A549 (cell line): ENCODE measurements around the gene CLHC1. TPM values are rescaled to one million over a fixed set of nuclear protein-coding genes. Genes with fewer than 3 reads are reported as not detected.
A peak's percentile ranks its signal among the peaks of the same experiment; 100 is the strongest.

Experiments used
- ATAC-seq, 2 experiments: fragments of 200-7000 bp in 1 of 2; fragments of >200 bp in 1 of 2; cut with Nextera tagmentation in 1 of 2; cut with Tn5 transposase in 1 of 2; 3 replicates each; pipeline versions ENCODE4 v1.8.0 to v1.9.1; 2018 to 2020; ENCODE audit warnings: mild to moderate bottlenecking in 1 of 2, moderate library complexity in 1 of 2
- CTCF ChIA-PET: fragments of 300-600 bp; sonication (Branson Sonifier 250); formaldehyde crosslinking; extraction: SDS; loops from one replicate; lab custom pipeline; 2021; ENCODE audit warnings: antibody characterized with exemption, inconsistent platforms; lab: Yijun Ruan, JAX
- POLR2A ChIA-PET: fragments of 350-600 bp; formaldehyde crosslinking; extraction: SDS; loops from one replicate; lab custom pipeline; 2021; ENCODE audit warnings: antibody characterized with exemption, inconsistent platforms; lab: Yijun Ruan, JAX
- DNase-seq, 2 experiments: peaks; one replicate each; pipeline versions ENCODE4 v3.0.0 to v3.0.0-alpha.2; 2011 to 2016; ENCODE audit warnings: low read depth in 1 of 2, low spot score in 1 of 2
- FAIRE-seq: peaks from 2 replicates; lab custom pipeline; 2011; peaks lifted over from hg19 to GRCh38; lab: Jason Lieb, UNC
- H3K27ac ChIP-seq, 2 experiments: fragments of >200 bp; sonication (Bioruptor Twin); formaldehyde crosslinking; 3 replicates each; pipeline ENCODE4 v1.5.1; 2016 to 2017
- H3K4me1 ChIP-seq: fragments of >200 bp; sonication (Bioruptor Twin); formaldehyde crosslinking; 3 replicates; pipeline ENCODE4 v1.6.1; 2016
- H3K4me2 ChIP-seq: fragments of >200 bp; sonication (Bioruptor Twin); formaldehyde crosslinking; 3 replicates; pipeline ENCODE4 v1.6.1; 2016
- H3K4me3 ChIP-seq: fragments of >200 bp; sonication (Bioruptor Twin); formaldehyde crosslinking; 3 replicates; pipeline ENCODE4 v1.5.1; 2016
- H3K9me3 ChIP-seq: fragments of >200 bp; sonication (Bioruptor Twin); formaldehyde crosslinking; 3 replicates; pipeline ENCODE4 v1.6.1; 2016
- CBX2 ChIP-seq: fragments of 200-600 bp; sonication (generic); IDR thresholded peaks from 2 replicates; pipeline ENCODE4 v1.6.1; 2016; ENCODE audit warnings: low read depth, mild to moderate bottlenecking, borderline replicate concordance
- CBX8 ChIP-seq: fragments of 200-600 bp; sonication (generic); IDR thresholded peaks from 2 replicates; pipeline ENCODE4 v1.6.1; 2016
- EHF ChIP-seq: fragments of 250-450 bp; sonication (Bioruptor Pico); IDR thresholded peaks from 2 replicates; pipeline ENCODE4 v1.5.0; 2020; ENCODE audit warnings: mild to moderate bottlenecking
- EHMT2 ChIP-seq: fragments of 200-600 bp; sonication (generic); IDR thresholded peaks from 2 replicates; pipeline ENCODE4 v1.6.1; 2016; ENCODE audit warnings: antibody characterized with exemption, low read depth, mild to moderate bottlenecking, moderate library complexity
- EP300 ChIP-seq, 2 experiments: fragments of >200 bp; sonication (Bioruptor Twin); formaldehyde crosslinking; IDR thresholded peaks; 2 replicates in 1 of 2; 3 replicates in 1 of 2; pipeline ENCODE4 v1.6.1; 2016 to 2017
- ESRRA ChIP-seq: fragments of 150-350 bp; IDR thresholded peaks from 2 replicates; pipeline ENCODE4 v1.6.1; 2014; ENCODE audit warnings: mild to moderate bottlenecking, low read length, borderline replicate concordance
- FOSB ChIP-seq: fragments of 250-450 bp; sonication (Bioruptor Pico); IDR thresholded peaks from 2 replicates; pipeline ENCODE4 v1.5.0; 2020; ENCODE audit warnings: mild to moderate bottlenecking, moderate library complexity
- FOSL2 ChIP-seq, 2 experiments: fragments of 450-650 bp in 1 of 2; fragments of >200 bp in 1 of 2; sonication (Bioruptor Twin) in 1 of 2; formaldehyde crosslinking; IDR thresholded peaks; 2 replicates each; pipeline versions ENCODE4 v1.5.0 to v1.6.1; 2016 to 2020; ENCODE audit warnings: mild to moderate bottlenecking in 1 of 2, moderate library complexity in 1 of 2
- HEYL ChIP-seq: fragments of 250-450 bp; sonication (Bioruptor Pico); IDR thresholded peaks from 2 replicates; pipeline ENCODE4 v1.8.0; 2021; ENCODE audit warnings: mild to moderate bottlenecking, moderate library complexity
- HOXA7 ChIP-seq: fragments of 250-450 bp; sonication (Bioruptor Pico); IDR thresholded peaks from 2 replicates; pipeline ENCODE4 v1.5.0; 2020; ENCODE audit warnings: mild to moderate bottlenecking, moderate library complexity
- JUNB ChIP-seq: fragments of >200 bp; sonication (Bioruptor Twin); formaldehyde crosslinking; IDR thresholded peaks from 2 replicates; pipeline ENCODE4 v1.6.1; 2016
- KDM1A ChIP-seq: fragments of 200-600 bp; sonication (generic); IDR thresholded peaks from 2 replicates; pipeline ENCODE4 v1.6.1; 2016; ENCODE audit warnings: low read depth, mild to moderate bottlenecking
- MAFK ChIP-seq: fragments of 450-650 bp; IDR thresholded peaks from 2 replicates; pipeline ENCODE4 v1.6.1; 2014; ENCODE audit not compliant: partially characterized antibody
- POLR2A ChIP-seq: IDR thresholded peaks from 2 replicates; pipeline ENCODE4 v1.6.1; 2012; ENCODE audit warnings: mild to moderate bottlenecking, low read length
- RAD21 ChIP-seq, 2 experiments: fragments of >200 bp in 1 of 2; sonication (Bioruptor Twin) in 1 of 2; formaldehyde crosslinking in 1 of 2; IDR thresholded peaks in 1 of 2; conservative IDR thresholded peaks in 1 of 2; 2 replicates in 1 of 2; 3 replicates in 1 of 2; pipeline ENCODE4 v1.6.1; 2012 to 2018; ENCODE audit warnings: inconsistent platforms in 1 of 2
- RARB ChIP-seq: fragments of 250-450 bp; sonication (Bioruptor Pico); IDR thresholded peaks from 2 replicates; pipeline ENCODE4 v1.8.0; 2021; ENCODE audit warnings: mild to moderate bottlenecking, moderate library complexity
- RCOR1 ChIP-seq: fragments of 150-350 bp; IDR thresholded peaks from 2 replicates; pipeline ENCODE4 v1.6.1; 2014; ENCODE audit warnings: antibody characterized with exemption, low read length, low read depth
- SMC3 ChIP-seq: fragments of >200 bp; sonication (Bioruptor Twin); formaldehyde crosslinking; IDR thresholded peaks from 3 replicates; pipeline ENCODE4 v1.6.1; 2018; ENCODE audit warnings: inconsistent platforms
- WGBS: methylation state at CpG from one replicate; pipeline ENCODE4 v1.1.6; 2017; ENCODE audit errors: missing lambda C conversion rate; 5-methylcytosine and 5-hydroxymethylcytosine counted together
- polyA plus RNA-seq, 4 experiments: library from polyadenylated mRNA; depleted of rRNA in 3 of 4; stranded (reverse); fragments of >200 nt; fragmentation: RNase III in 1 of 4; extraction: RNeasy Plus Mini Kit Qiagen cat#74134 plus additional on column Dnase treatment in 1 of 4; gene quantifications; 2 replicates in 3 of 4; 3 replicates in 1 of 4; pipeline ENCODE4 v1.2.3, GENCODE V29; 2011 to 2017
- TF ChIP-seq, protein P1 (sequence below): fragments of 200-600 bp; sonication (generic); IDR thresholded peaks from 2 replicates; pipeline ENCODE4 v1.6.1; 2016; ENCODE audit warnings: antibody characterized with exemption, mild to moderate bottlenecking, moderate library complexity
- TF ChIP-seq, protein P2 (sequence below): fragments of >200 bp; sonication (Bioruptor Twin); formaldehyde crosslinking; IDR thresholded peaks from 3 replicates; pipeline ENCODE4 v1.6.1; 2016
- TF ChIP-seq, protein P3 (sequence below): IDR thresholded peaks from 2 replicates; pipeline ENCODE4 v1.6.1; 2012
- TF ChIP-seq, protein P4 (sequence below): IDR thresholded peaks from 2 replicates; pipeline ENCODE4 v1.6.1; 2012; ENCODE audit warnings: low read depth, borderline replicate concordance
- TF ChIP-seq, protein P5 (sequence below): fragments of >200 bp; sonication (Bioruptor Twin); formaldehyde crosslinking; IDR thresholded peaks from 3 replicates; pipeline ENCODE4 v1.5.1; 2016

The CLHC1 gene
- polyA plus RNA-seq, 2 of the 4 experiments (the other 2 are of a cell fraction) = 3.2 to 8.5 TPM

DNA sequence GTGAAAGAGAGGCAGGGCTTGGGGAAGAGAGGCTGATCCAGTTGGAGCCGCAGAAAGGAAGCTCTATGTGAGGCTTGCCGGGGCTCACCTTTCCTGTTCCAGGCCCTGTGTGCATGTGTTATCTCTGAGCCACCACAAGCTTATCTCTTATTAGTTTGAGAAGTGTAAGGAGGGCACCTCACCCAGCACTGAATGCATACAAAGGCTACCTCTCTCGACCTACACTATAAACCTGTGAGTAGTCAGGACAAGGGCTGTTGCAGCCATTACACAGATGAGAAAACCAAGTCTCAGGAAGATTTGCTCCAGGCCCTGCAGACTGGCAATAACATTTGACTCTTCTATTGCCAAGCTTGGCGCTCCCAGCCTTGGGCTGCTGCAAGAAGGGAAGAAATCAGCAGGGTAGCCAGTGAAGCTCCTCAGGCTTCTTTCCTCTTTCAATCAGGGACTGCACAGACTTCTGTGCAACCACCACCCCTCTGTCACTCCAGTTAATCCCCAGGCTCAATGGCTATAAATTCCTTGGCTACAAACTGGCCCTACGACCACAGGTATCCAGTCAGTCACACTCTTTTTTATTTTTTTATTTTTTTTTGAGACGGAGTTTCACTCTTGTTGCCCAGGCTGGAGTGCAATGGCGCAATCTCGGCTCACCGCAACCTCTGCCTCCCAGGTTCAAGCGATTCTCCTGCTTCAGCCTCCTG, 73.8 kb downstream of the CLHC1 start:
- DNase-seq (no peak), FAIRE-seq (no peak), ATAC-seq (no peak)
- WGBS = 89% methylated on average over 10 of the region's 10 CpGs
- TF ChIP-seq SMC3 (no peak), FOSL2 (IDR thresholded peaks at IDR 0.05) (no peak), FOSL2 (CRISPR knock-in tag; IDR thresholded peaks at IDR 0.05) (no peak), EP300 (IDR thresholded peaks at IDR 0.05) (no peak), HEYL (no peak), RARB (CRISPR knock-in tag) (no peak), EHMT2 (no peak)
- TF ChIP-seq, protein P1, sequence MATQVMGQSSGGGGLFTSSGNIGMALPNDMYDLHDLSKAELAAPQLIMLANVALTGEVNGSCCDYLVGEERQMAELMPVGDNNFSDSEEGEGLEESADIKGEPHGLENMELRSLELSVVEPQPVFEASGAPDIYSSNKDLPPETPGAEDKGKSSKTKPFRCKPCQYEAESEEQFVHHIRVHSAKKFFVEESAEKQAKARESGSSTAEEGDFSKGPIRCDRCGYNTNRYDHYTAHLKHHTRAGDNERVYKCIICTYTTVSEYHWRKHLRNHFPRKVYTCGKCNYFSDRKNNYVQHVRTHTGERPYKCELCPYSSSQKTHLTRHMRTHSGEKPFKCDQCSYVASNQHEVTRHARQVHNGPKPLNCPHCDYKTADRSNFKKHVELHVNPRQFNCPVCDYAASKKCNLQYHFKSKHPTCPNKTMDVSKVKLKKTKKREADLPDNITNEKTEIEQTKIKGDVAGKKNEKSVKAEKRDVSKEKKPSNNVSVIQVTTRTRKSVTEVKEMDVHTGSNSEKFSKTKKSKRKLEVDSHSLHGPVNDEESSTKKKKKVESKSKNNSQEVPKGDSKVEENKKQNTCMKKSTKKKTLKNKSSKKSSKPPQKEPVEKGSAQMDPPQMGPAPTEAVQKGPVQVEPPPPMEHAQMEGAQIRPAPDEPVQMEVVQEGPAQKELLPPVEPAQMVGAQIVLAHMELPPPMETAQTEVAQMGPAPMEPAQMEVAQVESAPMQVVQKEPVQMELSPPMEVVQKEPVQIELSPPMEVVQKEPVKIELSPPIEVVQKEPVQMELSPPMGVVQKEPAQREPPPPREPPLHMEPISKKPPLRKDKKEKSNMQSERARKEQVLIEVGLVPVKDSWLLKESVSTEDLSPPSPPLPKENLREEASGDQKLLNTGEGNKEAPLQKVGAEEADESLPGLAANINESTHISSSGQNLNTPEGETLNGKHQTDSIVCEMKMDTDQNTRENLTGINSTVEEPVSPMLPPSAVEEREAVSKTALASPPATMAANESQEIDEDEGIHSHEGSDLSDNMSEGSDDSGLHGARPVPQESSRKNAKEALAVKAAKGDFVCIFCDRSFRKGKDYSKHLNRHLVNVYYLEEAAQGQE = no peak
- TF ChIP-seq, protein P2, sequence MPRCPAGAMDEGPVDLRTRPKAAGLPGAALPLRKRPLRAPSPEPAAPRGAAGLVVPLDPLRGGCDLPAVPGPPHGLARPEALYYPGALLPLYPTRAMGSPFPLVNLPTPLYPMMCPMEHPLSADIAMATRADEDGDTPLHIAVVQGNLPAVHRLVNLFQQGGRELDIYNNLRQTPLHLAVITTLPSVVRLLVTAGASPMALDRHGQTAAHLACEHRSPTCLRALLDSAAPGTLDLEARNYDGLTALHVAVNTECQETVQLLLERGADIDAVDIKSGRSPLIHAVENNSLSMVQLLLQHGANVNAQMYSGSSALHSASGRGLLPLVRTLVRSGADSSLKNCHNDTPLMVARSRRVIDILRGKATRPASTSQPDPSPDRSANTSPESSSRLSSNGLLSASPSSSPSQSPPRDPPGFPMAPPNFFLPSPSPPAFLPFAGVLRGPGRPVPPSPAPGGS = no peak
- ChIA-PET POLR2A (no interaction called here), CTCF (interaction anchor here (0.6 to 14.2 kb wide), 10 partner anchors 9 to 247 kb away, joined by 3 to 127 read pairs (median 4); no protein-coding TSS in a partner anchor)
- Histone ChIP-seq H3K4me1 (peaks cover 36% of the 10 kb centered on the region), H3K4me3 (no peak overlapping the region), H3K4me2 (peak overlapping the region; percentile 56; the same call in 1 of the 3 replicates), H3K9me3 (no peaks in the 10 kb centered on the region), H3K27ac (peak overlapping the region in 1 of 2 experiments; percentile 70; a peak in 2 of 6 replicates)

DNA sequence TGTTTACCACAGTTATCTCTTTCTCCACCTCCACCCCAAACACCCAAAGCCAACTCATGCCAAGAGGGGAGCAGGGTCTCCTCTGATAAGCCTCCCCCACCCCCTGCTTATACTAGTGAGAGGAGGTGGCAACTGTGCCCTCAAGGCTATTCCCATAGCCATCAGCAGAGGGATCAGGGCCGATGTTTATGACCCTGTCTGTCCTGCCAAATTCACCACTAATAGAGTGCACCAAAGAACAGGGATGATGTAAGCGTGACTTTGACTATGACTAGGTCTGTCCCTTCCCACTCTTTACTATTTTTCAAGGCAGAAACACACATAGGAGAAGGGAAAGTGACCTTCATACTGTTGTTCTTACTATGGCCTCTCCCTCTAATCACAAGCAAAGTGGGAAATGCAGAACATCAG, 74.6 kb downstream of the CLHC1 start:
- Histone ChIP-seq H3K9me3 (no peaks in the 10 kb centered on the region), H3K4me3 (no peak overlapping the region), H3K4me1 (peaks cover 35% of the 10 kb centered on the region), H3K4me2 (peak overlapping the region; percentile 56; the same call in 2 of the 3 replicates), H3K27ac (peak overlapping the region; percentile 13 to 70; a peak in 4 of 6 replicates)
- ChIA-PET CTCF (interaction anchor here (0.6 to 14.2 kb wide), 7 partner anchors 10 to 143 kb away, joined by 3 to 127 read pairs (median 4); no protein-coding TSS in a partner anchor), POLR2A (no interaction called here)
- ATAC-seq = peak in 1 of 2 experiments; percentile 58; a peak in 3 of 6 replicates
- WGBS = 66% methylated on average over 2 of the region's 2 CpGs
- DNase-seq = no peak
- FAIRE-seq = no peak
- TF ChIP-seq, protein P3, sequence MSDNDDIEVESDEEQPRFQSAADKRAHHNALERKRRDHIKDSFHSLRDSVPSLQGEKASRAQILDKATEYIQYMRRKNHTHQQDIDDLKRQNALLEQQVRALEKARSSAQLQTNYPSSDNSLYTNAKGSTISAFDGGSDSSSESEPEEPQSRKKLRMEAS = no peak
- no peak for TF ChIP-seq JUNB
- no peak for TF ChIP-seq RCOR1
- no peak for TF ChIP-seq EHF (CRISPR knock-in tag)
- no peak for TF ChIP-seq ESRRA
- TF ChIP-seq CBX8 = no peak
- TF ChIP-seq, protein P1 = no peak
- no peak for TF ChIP-seq KDM1A
- TF ChIP-seq MAFK = no peak
- TF ChIP-seq POLR2A = no peak
- no peak for TF ChIP-seq CBX2
- no peak for TF ChIP-seq FOSL2 (IDR thresholded peaks at IDR 0.05)
- no peak for TF ChIP-seq FOSL2 (CRISPR knock-in tag; IDR thresholded peaks at IDR 0.05)
- no peak for TF ChIP-seq HOXA7
- TF ChIP-seq, protein P4, sequence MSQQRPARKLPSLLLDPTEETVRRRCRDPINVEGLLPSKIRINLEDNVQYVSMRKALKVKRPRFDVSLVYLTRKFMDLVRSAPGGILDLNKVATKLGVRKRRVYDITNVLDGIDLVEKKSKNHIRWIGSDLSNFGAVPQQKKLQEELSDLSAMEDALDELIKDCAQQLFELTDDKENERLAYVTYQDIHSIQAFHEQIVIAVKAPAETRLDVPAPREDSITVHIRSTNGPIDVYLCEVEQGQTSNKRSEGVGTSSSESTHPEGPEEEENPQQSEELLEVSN = no peak
- TF ChIP-seq, protein P5, sequence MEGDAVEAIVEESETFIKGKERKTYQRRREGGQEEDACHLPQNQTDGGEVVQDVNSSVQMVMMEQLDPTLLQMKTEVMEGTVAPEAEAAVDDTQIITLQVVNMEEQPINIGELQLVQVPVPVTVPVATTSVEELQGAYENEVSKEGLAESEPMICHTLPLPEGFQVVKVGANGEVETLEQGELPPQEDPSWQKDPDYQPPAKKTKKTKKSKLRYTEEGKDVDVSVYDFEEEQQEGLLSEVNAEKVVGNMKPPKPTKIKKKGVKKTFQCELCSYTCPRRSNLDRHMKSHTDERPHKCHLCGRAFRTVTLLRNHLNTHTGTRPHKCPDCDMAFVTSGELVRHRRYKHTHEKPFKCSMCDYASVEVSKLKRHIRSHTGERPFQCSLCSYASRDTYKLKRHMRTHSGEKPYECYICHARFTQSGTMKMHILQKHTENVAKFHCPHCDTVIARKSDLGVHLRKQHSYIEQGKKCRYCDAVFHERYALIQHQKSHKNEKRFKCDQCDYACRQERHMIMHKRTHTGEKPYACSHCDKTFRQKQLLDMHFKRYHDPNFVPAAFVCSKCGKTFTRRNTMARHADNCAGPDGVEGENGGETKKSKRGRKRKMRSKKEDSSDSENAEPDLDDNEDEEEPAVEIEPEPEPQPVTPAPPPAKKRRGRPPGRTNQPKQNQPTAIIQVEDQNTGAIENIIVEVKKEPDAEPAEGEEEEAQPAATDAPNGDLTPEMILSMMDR = no peak
- no peak for TF ChIP-seq FOSB (CRISPR knock-in tag)
- no peak for TF ChIP-seq RAD21 (conservative IDR thresholded peaks at IDR 0.05 in 1 of 2, IDR thresholded peaks at IDR 0.05 in 1 of 2)
